Measurements from ENCODE around the gene ATG101. TPM values are rescaled to one million over a fixed set of nuclear protein-coding genes. Genes with fewer than 3 reads are reported as not detected.

The ATG101 gene
- total and polyA plus RNA-seq, 4 donors = 22.1 to 64.3 (median 36.7) TPM

GRCh38 chr12:52073531-52074381 is 4.0 kb downstream of the ATG101 start:
- Histone ChIP-seq H3K27ac (ENCODE audit: low read depth in 1 of 2, low read length in 1 of 2) (peak overlapping the region in 1 of 2 donors; percentile 48), H3K4me1 (ENCODE audit: control insufficient read depth in 5 of 5, insufficient read depth in 5 of 5, low read length in 5 of 5) (peaks cover 5 to 20% (median 6%) of the 10 kb centered on the region in 5 donors), H3K9me3 (ENCODE audit: control insufficient read depth in 4 of 4, insufficient read depth in 3 of 4, low read length in 3 of 4) (no peaks in the 10 kb centered on the region), H3K4me3 (no peak overlapping the region), H3K9ac (ENCODE audit: insufficient read depth in 1 of 2, low read length in 2 of 2) (no peak overlapping the region), H3K36me3 (ENCODE audit: control insufficient read depth in 4 of 4, insufficient read depth in 4 of 4, low read length in 4 of 4) (peaks cover 0 to 43% (median 25%) of the 10 kb centered on the region in 4 donors), H3K27me3 (ENCODE audit: control insufficient read depth in 3 of 3, insufficient read depth in 3 of 3, low read length in 2 of 3) (no peaks in the 10 kb centered on the region)
- WGBS, 2 donors = 75 to 82% methylated on average over 23 of the region's 23 CpGs
- no peak for DNase-seq
- TF ChIP-seq CTCF (IDR thresholded peaks at IDR 0.05; ENCODE audit: control extremely low read depth, extremely low read depth) = no peak
- ATAC-seq (ENCODE audit: insufficient read depth, low FRiP score) = no peak

DNA sequence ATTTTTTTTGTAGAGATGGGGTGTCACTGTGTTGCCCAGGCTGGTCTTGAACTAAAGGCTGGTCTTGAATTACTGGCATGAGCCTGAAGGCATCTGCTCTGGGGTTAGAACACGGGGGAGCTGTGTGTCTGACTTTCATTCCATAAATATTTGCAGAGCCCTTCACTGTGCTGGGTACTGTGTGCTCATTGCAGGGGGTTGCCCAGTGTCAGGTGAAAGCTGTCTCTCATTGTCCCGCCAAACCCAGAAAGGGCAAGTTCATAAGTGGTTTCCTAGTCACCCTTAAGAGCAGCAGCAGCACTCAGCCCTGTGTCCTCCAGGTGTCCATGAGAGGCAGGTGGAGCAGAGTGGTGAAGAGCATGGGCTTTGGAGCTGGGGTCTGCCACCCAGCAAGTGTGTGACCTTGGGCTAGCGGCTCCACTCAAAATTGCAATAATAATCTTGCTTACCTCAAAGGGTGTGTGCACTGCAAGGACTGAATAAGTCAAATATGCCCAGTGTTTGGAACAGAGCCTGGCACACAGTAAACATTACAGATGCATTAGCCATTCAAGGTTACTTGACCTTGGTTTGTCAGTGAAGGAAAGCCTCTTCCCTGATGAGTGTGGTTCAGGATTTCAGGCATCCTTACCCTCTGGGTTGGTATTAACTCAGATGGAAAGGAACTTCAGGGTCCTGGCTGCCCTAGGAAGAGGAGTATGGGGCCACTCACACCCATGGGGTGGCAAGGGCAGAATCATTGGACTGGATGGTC is 5.4 kb downstream of the ATG101 start:
- WGBS, 2 donors = 71 to 91% methylated on average over 3 of the region's 3 CpGs
- no peak overlapping the region for H3K27ac ChIP-seq (ENCODE audit: low read depth in 1 of 2, low read length in 1 of 2)
- no peak overlapping the region for H3K4me3 ChIP-seq
- ATAC-seq (ENCODE audit: insufficient read depth, low FRiP score) (peak; percentile 6), DNase-seq (no peak)
- H3K9me3 ChIP-seq (ENCODE audit: control insufficient read depth in 4 of 4, insufficient read depth in 3 of 4, low read length in 3 of 4) = no peaks in the 10 kb centered on the region
- peaks cover 4 to 28% (median 6%) of the 10 kb centered on the region in 5 donors for H3K4me1 ChIP-seq (ENCODE audit: control insufficient read depth in 5 of 5, insufficient read depth in 5 of 5, low read length in 5 of 5)
- TF ChIP-seq CTCF (IDR thresholded peaks at IDR 0.05; ENCODE audit: control extremely low read depth, extremely low read depth) = no peak
- no peak overlapping the region for H3K9ac ChIP-seq (ENCODE audit: insufficient read depth in 1 of 2, low read length in 2 of 2)
- peaks cover 0 to 48% (median 25%) of the 10 kb centered on the region in 4 donors for H3K36me3 ChIP-seq (ENCODE audit: control insufficient read depth in 4 of 4, insufficient read depth in 4 of 4, low read length in 4 of 4)
- H3K27me3 ChIP-seq (ENCODE audit: control insufficient read depth in 3 of 3, insufficient read depth in 3 of 3, low read length in 2 of 3) = no peaks in the 10 kb centered on the region

GRCh38 chr12:52076811-52077210 is 7.0 kb downstream of the ATG101 start:
- no peaks in the 10 kb centered on the region for H3K27me3 ChIP-seq (ENCODE audit: control insufficient read depth in 3 of 3, insufficient read depth in 3 of 3, low read length in 2 of 3)
- H3K9me3 ChIP-seq (ENCODE audit: control insufficient read depth in 4 of 4, insufficient read depth in 3 of 4, low read length in 3 of 4) = no peaks in the 10 kb centered on the region
- peaks cover 0 to 32% (median 14%) of the 10 kb centered on the region in 5 donors for H3K4me1 ChIP-seq (ENCODE audit: control insufficient read depth in 5 of 5, insufficient read depth in 5 of 5, low read length in 5 of 5)
- ATAC-seq (ENCODE audit: insufficient read depth, low FRiP score) (no peak), DNase-seq (no peak)
- H3K4me3 ChIP-seq = no peak overlapping the region
- no peak for TF ChIP-seq CTCF (IDR thresholded peaks at IDR 0.05; ENCODE audit: control extremely low read depth, extremely low read depth)
- H3K27ac ChIP-seq (ENCODE audit: low read depth in 1 of 2, low read length in 1 of 2) = no peak overlapping the region
- H3K9ac ChIP-seq (ENCODE audit: insufficient read depth in 1 of 2, low read length in 2 of 2) = no peak overlapping the region
- peaks cover 0 to 48% (median 25%) of the 10 kb centered on the region in 4 donors for H3K36me3 ChIP-seq (ENCODE audit: control insufficient read depth in 4 of 4, insufficient read depth in 4 of 4, low read length in 4 of 4)
- WGBS, 2 donors = 95 to 96% methylated on average over 16 of the region's 16 CpGs
